ENCODE measurements around the gene EEFSEC. TPM values are rescaled to one million over a fixed set of nuclear protein-coding genes. Genes with fewer than 3 reads are reported as not detected.

EEFSEC gene
- total RNA-seq, 1 experiment from 2014 or later: 9.6 TPM

GRCh38 chr3:128378631-128379347 lies 225.5 kb downstream of the EEFSEC start:
- no peak overlapping the region for H3K4me3 ChIP-seq (ENCODE audit: low read length)
- no peak for DNase-seq
- ChIA-PET POLR2A (ENCODE audit: unreplicated experiment) (no interaction called here), CTCF (no interaction called here)
- H3F3A ChIP-seq (ENCODE audit: low read length, unreplicated experiment): no peaks in the 10 kb centered on the region
- H3K4me1 ChIP-seq (ENCODE audit: insufficient read depth, low read length): peaks cover 24% of the 10 kb centered on the region
- no peak overlapping the region for H2AFZ ChIP-seq (ENCODE audit: low read length)
- no peak overlapping the region for H3K27ac ChIP-seq (ENCODE audit: low read length)
- no peak overlapping the region for H3K9ac ChIP-seq (ENCODE audit: low read length)
- H3K9me2 ChIP-seq (replicated peaks; ENCODE audit: low read length): no peaks in the 10 kb centered on the region
- intact Hi-C loops (cut with micrococcal nuclease): no loop called here
- no TSS peak for BruUV-seq (replicated peaks)
- H4K20me1 ChIP-seq (ENCODE audit: low read length): no peaks in the 10 kb centered on the region
- no peaks in the 10 kb centered on the region for H3K36me3 ChIP-seq (ENCODE audit: low read depth, low read length)
- H3K4me2 ChIP-seq (ENCODE audit: low read length): no peak overlapping the region
- no peaks in the 10 kb centered on the region for H3K79me2 ChIP-seq (ENCODE audit: low read length)
- TF ChIP-seq EZH2phosphoT487 (IDR thresholded peaks at IDR 0.05; ENCODE audit: borderline replicate concordance, low read length) (no peak), EZH2 (IDR thresholded peaks at IDR 0.05; ENCODE audit: low read length, unreplicated experiment) (no peak), CTCF (conservative IDR thresholded peaks at IDR 0.05; ENCODE audit: low read depth, low read length) (no peak)
- H3K9me3 ChIP-seq (ENCODE audit: low read length): no peaks in the 10 kb centered on the region
- ATAC-seq: no peak
- H3K27me3 ChIP-seq (ENCODE audit: low read length): no peaks in the 10 kb centered on the region

GRCh38 chr3:128379367-128380160 lies 226.3 kb downstream of the EEFSEC start:
- no peak overlapping the region for H3K4me2 ChIP-seq (ENCODE audit: low read length)
- DNase-seq (no peak), ATAC-seq (no peak)
- CTCF ChIA-PET: no interaction called here
- H4K20me1 ChIP-seq (ENCODE audit: low read length): no peaks in the 10 kb centered on the region
- no peaks in the 10 kb centered on the region for H3F3A ChIP-seq (ENCODE audit: low read length, unreplicated experiment)
- H3K27ac ChIP-seq (ENCODE audit: low read length): no peak overlapping the region
- no peaks in the 10 kb centered on the region for H3K27me3 ChIP-seq (ENCODE audit: low read length)
- no peak for TF ChIP-seq EZH2 (IDR thresholded peaks at IDR 0.05; ENCODE audit: low read length, unreplicated experiment)
- no peak for TF ChIP-seq EZH2phosphoT487 (IDR thresholded peaks at IDR 0.05; ENCODE audit: borderline replicate concordance, low read length)
- no peak for TF ChIP-seq CTCF (conservative IDR thresholded peaks at IDR 0.05; ENCODE audit: low read depth, low read length)
- intact Hi-C loops (cut with micrococcal nuclease): loop anchor here (10.0 kb wide), 1 partner anchor 205 kb away; no protein-coding TSS in a partner anchor
- no peaks in the 10 kb centered on the region for H3K9me3 ChIP-seq (ENCODE audit: low read length)
- no peaks in the 10 kb centered on the region for H3K9me2 ChIP-seq (replicated peaks; ENCODE audit: low read length)
- no TSS peak for BruUV-seq (replicated peaks)
- no peak overlapping the region for H3K4me3 ChIP-seq (ENCODE audit: low read length)
- peaks cover 31% of the 10 kb centered on the region for H3K4me1 ChIP-seq (ENCODE audit: insufficient read depth, low read length)
- no peaks in the 10 kb centered on the region for H3K79me2 ChIP-seq (ENCODE audit: low read length)
- no peak overlapping the region for H2AFZ ChIP-seq (ENCODE audit: low read length)
- POLR2A ChIA-PET (ENCODE audit: unreplicated experiment): no interaction called here
- no peaks in the 10 kb centered on the region for H3K36me3 ChIP-seq (ENCODE audit: low read depth, low read length)
- no peak overlapping the region for H3K9ac ChIP-seq (ENCODE audit: low read length)

- Histone ChIP-seq H3K9ac (ENCODE audit: low read length) (no peak overlapping the region), H3K4me3 (ENCODE audit: low read length) (no peak overlapping the region), H3K36me3 (ENCODE audit: low read depth, low read length) (no peaks in the 10 kb centered on the region), H3K4me1 (ENCODE audit: insufficient read depth, low read length) (peaks cover 39% of the 10 kb centered on the region), H3K27ac (ENCODE audit: low read length) (no peak overlapping the region), H4K20me1 (ENCODE audit: low read length) (no peaks in the 10 kb centered on the region), H3K9me2 (replicated peaks; ENCODE audit: low read length) (no peaks in the 10 kb centered on the region), H3K9me3 (ENCODE audit: low read length) (no peaks in the 10 kb centered on the region), H3K27me3 (ENCODE audit: low read length) (no peaks in the 10 kb centered on the region), H3K4me2 (ENCODE audit: low read length) (no peak overlapping the region), H3K79me2 (ENCODE audit: low read length) (no peaks in the 10 kb centered on the region), H2AFZ (ENCODE audit: low read length) (no peak overlapping the region), H3F3A (ENCODE audit: low read length, unreplicated experiment) (no peaks in the 10 kb centered on the region)
- POLR2A ChIA-PET (ENCODE audit: unreplicated experiment): no interaction called here
- CTCF ChIA-PET: no interaction called here
- TF ChIP-seq EZH2 (IDR thresholded peaks at IDR 0.05; ENCODE audit: low read length, unreplicated experiment): no peak
- DNase-seq: no peak
- intact Hi-C loops (cut with micrococcal nuclease): loop anchor here (10.0 kb wide), 1 partner anchor 205 kb away; no protein-coding TSS in a partner anchor
- no TSS peak for BruUV-seq (replicated peaks)
- ATAC-seq: no peak
Measured at GRCh38 chr3:128380295-128380694, 227.0 kb downstream of the EEFSEC start.

All from PC-3 (cell line).